Caco-2 (cell line): ENCODE results near the gene KRT85. TPM values are rescaled to one million over a fixed set of nuclear protein-coding genes. Genes with fewer than 3 reads are reported as not detected.
"Not testable (repeated sequence)": the region's sequence is repeated elsewhere in the genome, so short reads cannot be mapped to it uniquely, and the experiment has no call there.

Source experiments
- BruUV-seq: library from RNA; stranded (reverse); fragments of 400-500 nt; replicated peaks from 2 replicates; lab custom pipeline; 2021; lab: Mats Ljungman, UMichigan
- CTCF ChIA-PET: fragments of 300-600 bp; sonication (Branson Sonifier 250); formaldehyde crosslinking; loops from one replicate; lab custom pipeline; 2022; ENCODE audit warnings: antibody characterized with exemption; lab: Charles Lee
- POLR2A ChIA-PET: fragments of 300-600 bp; sonication (Branson Sonifier 250); formaldehyde crosslinking; loops from one replicate; lab custom pipeline; 2022; ENCODE audit warnings: antibody characterized with exemption; lab: Charles Lee
- DNase-seq, 2 experiments: peaks; one replicate each; pipeline versions ENCODE4 v3.0.0 to v3.0.0-alpha.2; 2020 to 2022
- H3K27me3 ChIP-seq: replicated peaks from 2 replicates; pipeline ENCODE4 v1.6.0; 2011; ENCODE audit warnings: low read length; ENCODE audit not compliant: control insufficient read depth, insufficient read depth
- H3K36me3 ChIP-seq: 2 replicates; pipeline ENCODE4 v1.5.1; 2011; ENCODE audit warnings: low read length; ENCODE audit not compliant: control insufficient read depth, insufficient read depth
- H3K4me1 ChIP-seq: fragments of 250-450 bp; sonication (Bioruptor Pico); 2 replicates; pipeline ENCODE4 v1.5.1; 2020; ENCODE audit warnings: mild to moderate bottlenecking
- H3K4me3 ChIP-seq: 2 replicates; pipeline ENCODE4 v1.5.1; 2011; ENCODE audit warnings: low read depth, mild to moderate bottlenecking, control low read depth, low read length
- H3K9me3 ChIP-seq: fragments of 250-450 bp; sonication (Bioruptor Pico); 2 replicates; pipeline ENCODE4 v1.5.1; 2020; ENCODE audit warnings: mild to moderate bottlenecking, moderate library complexity
- H3K27ac Mint-ChIP-seq: one replicate; pipeline ENCODE4 v1.8.0; 2022; ENCODE audit warnings: mixed read lengths; ENCODE audit not compliant: unreplicated experiment
- H3K27me3 Mint-ChIP-seq: one replicate; pipeline ENCODE4 v1.8.0; 2022; ENCODE audit warnings: mixed read lengths; ENCODE audit not compliant: insufficient read depth, unreplicated experiment
- H3K36me3 Mint-ChIP-seq: one replicate; pipeline ENCODE4 v1.8.0; 2022; ENCODE audit warnings: mild to moderate bottlenecking, mixed read lengths; ENCODE audit not compliant: insufficient read depth, unreplicated experiment
- H3K4me1 Mint-ChIP-seq: one replicate; pipeline ENCODE4 v1.8.0; 2022; ENCODE audit warnings: low read depth, mixed read lengths; ENCODE audit not compliant: unreplicated experiment
- H3K4me3 Mint-ChIP-seq: one replicate; pipeline ENCODE4 v1.8.0; 2022; ENCODE audit warnings: mild to moderate bottlenecking, moderate library complexity, mixed read lengths; ENCODE audit not compliant: unreplicated experiment
- H3K9me3 Mint-ChIP-seq: one replicate; pipeline ENCODE4 v1.8.0; 2022; ENCODE audit warnings: mixed read lengths; ENCODE audit not compliant: unreplicated experiment
- CTCF ChIP-seq, 2 experiments: fragments of 200-600 bp in 1 of 2; IDR thresholded peaks; 1 replicate in 1 of 2; 2 replicates in 1 of 2; pipeline versions ENCODE4 v1.5.1 to v1.8.0; 2011 to 2022; ENCODE audit warnings: antibody characterized with exemption in 1 of 2, control low read depth in 1 of 2, inconsistent platforms in 1 of 2, low read depth in 1 of 2, low read length in 1 of 2, mild to moderate bottlenecking in 1 of 2, moderate library complexity in 1 of 2; ENCODE audit not compliant: insufficient read depth in 1 of 2, severe bottlenecking in 1 of 2, unreplicated experiment in 1 of 2
- intact Hi-C: fragments of 100-400 bp; cut with micrococcal nuclease; formaldehyde crosslinking; loops from one replicate; pipeline ENCODE4 v1.10.0; 2022; ENCODE audit not compliant: unreplicated experiment
- total RNA-seq: library from RNA; stranded (reverse); gene quantifications from 2 replicates; pipeline ENCODE4 v1.2.3, GENCODE V29; 2022

Gene KRT85
- total RNA-seq, 1 experiment from 2014 or later, result not detected

- no TSS peak for BruUV-seq
Observed at GRCh38 chr12:52411815-52412214, 44.5 kb upstream of the KRT85 start.

DNA sequence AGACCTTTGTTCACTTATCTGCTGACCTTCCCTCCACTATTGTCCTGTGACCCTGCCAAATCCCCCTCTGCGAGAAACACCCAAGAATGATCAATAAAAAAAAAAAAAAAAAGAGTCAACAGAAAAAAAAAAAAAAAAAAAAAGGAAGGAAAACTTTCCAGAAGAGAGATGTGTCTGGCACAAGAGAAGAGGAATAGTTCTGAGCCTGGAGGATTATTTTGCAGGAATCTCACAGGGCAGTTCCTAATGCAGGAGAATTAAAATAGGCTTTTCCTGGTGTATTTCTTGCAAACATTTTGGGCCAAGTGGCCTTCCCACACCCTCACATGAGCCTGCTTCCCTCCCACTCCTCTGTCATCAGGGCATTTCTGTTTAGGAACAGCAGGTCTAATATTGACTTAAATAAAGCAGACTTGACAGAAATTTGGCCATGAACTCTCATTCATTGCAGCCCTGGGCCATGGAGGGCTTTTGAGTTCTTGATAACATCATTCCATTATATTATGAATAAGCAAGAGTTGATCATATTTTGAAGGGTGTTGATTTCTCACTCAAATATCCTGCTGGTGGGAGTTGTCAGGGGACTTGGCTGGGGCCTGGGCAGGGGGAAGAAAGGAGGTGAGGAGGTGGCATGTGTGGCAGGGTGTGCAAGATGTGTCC is 43.4 kb upstream of the KRT85 start:
- intact Hi-C loops, H3K4me3 Mint-ChIP-seq, DNase-seq, H3K36me3 Mint-ChIP-seq, H3K4me1 Mint-ChIP-seq, H3K27me3 Mint-ChIP-seq, H3K36me3 ChIP-seq, CTCF ChIA-PET, H3K4me1 ChIP-seq, H3K27me3 ChIP-seq, H3K27ac Mint-ChIP-seq, BruUV-seq, H3K9me3 ChIP-seq, POLR2A ChIA-PET, H3K4me3 ChIP-seq: not testable (repeated sequence)
- peaks cover 10% of the 10 kb centered on the region for H3K9me3 Mint-ChIP-seq

More at GRCh38 chr12:52411815-52412214, 44.5 kb upstream of the KRT85 start:
- H3K9me3 Mint-ChIP-seq, result peaks cover 10% of the 10 kb centered on the region
- ChIA-PET CTCF (no interaction called here), POLR2A (no interaction called here)
- DNase-seq, result no peak
- H3K4me3 Mint-ChIP-seq, result no peak overlapping the region
- H3K4me1 ChIP-seq, result no peaks in the 10 kb centered on the region
- H3K4me1 Mint-ChIP-seq, result peaks cover 5% of the 10 kb centered on the region
- H3K27me3 ChIP-seq, result no peaks in the 10 kb centered on the region
- no peak overlapping the region for H3K4me3 ChIP-seq
- intact Hi-C loops, result no loop called here
- no peaks in the 10 kb centered on the region for H3K9me3 ChIP-seq
- no peak for TF ChIP-seq CTCF (IDR thresholded peaks at IDR 0.05; ENCODE audit: insufficient read depth in 1 of 2, low read depth in 1 of 2, low read length in 1 of 2, severe bottlenecking in 1 of 2, unreplicated experiment in 1 of 2)
- no peaks in the 10 kb centered on the region for H3K36me3 ChIP-seq
- peaks cover 4% of the 10 kb centered on the region for H3K36me3 Mint-ChIP-seq
- H3K27me3 Mint-ChIP-seq, result no peaks in the 10 kb centered on the region
- H3K27ac Mint-ChIP-seq, result no peak overlapping the region

DNA sequence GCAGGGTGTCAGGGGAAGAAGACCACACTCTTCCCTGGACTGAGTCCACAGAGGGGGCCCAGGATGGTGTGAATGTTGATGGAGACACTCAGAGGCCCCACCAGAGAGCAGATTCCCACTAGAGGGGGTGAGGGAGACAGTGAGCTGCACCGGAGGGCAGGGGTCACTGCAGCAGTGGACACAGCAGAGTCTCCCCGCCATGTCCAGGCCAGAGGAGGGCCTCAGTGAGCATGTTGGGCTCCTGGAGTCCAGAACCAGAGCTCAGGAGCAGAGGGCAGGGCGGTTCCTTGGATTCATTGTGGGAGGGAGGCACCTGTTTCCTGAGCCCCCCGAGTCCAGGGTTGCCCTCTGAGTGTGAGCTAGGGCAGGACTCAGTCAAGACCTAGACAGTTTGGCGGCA is 40.6 kb upstream of the KRT85 start:
- intact Hi-C loops, result no loop called here
- TF ChIP-seq CTCF (IDR thresholded peaks at IDR 0.05; ENCODE audit: insufficient read depth in 1 of 2, low read depth in 1 of 2, low read length in 1 of 2, severe bottlenecking in 1 of 2, unreplicated experiment in 1 of 2), result peak in 1 of 2 experiments; percentile 16
- Mint-ChIP-seq H3K27me3 (no peaks in the 10 kb centered on the region), H3K36me3 (peaks cover 4% of the 10 kb centered on the region), H3K9me3 (peaks cover 10% of the 10 kb centered on the region), H3K4me1 (no peaks in the 10 kb centered on the region), H3K4me3 (no peak overlapping the region), H3K27ac (no peak overlapping the region)
- Histone ChIP-seq H3K9me3 (no peaks in the 10 kb centered on the region), H3K4me1 (no peaks in the 10 kb centered on the region), H3K27me3 (no peaks in the 10 kb centered on the region), H3K4me3 (no peak overlapping the region), H3K36me3 (no peaks in the 10 kb centered on the region)
- POLR2A ChIA-PET, result no interaction called here
- BruUV-seq, result no TSS peak
- peak in 1 of 2 experiments; percentile 15 for DNase-seq
- CTCF ChIA-PET, result interaction anchor here (0.6 to 0.9 kb wide), 4 partner anchors 10 to 104 kb away, joined by 3 read pairs; partner anchors contain the start of gene KRT6A
